GM19455 (cell line): Measurements from ENCODE around the gene ZNF813.
A peak's percentile ranks its signal among the peaks of the same experiment; 100 is the strongest.
"Not testable (repeated sequence)": the region's sequence is repeated elsewhere in the genome, so short reads cannot be mapped to it uniquely, and the experiment has no call there.

Experiments used
- ATAC-seq: cut with Tn5 transposase; IDR thresholded peaks from one replicate; pipeline ENCODE4 v1.9.1; 2021; ENCODE audit not compliant: unreplicated experiment

ZNF813 gene

DNA sequence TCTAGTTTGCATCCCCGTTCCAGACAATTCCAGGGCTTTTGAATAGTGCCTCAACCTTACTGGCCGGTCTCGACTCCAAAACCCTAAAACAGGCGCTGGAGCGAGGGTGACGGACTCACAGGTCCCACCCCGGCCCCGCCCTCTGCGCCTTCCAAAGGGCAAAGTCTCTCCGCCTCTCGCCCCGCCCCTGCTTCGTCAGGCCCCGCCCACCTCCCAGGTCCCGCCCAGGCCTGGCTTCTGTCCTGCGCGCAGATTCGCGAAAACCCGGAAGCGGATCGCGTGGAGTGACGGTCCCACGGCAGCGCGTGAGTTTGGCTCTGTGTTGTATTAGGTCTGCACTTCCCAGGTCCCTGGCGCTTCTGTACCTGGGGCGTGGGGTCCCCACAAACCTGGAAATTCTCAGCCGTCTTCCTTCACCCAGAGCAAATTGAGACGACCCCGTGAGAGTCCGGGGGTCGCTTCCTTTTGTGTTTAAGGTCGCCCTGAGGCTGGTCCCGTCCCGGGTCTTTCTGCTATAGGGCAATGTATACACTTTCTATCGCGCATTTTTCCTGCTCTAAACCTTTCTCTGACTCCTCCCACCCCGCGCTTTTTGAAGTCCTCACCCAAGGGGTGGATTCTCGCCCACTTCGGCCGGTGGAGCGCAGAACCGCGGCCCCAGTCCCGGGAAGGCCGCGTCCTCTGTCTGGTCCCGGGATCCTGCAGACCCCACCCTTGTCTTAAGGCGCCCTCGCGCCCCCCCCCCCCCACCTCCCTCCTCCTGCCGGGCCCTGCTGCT lies at the start of gene ZNF813:
Gene ZNF813 (plus strand): TSS at position 249 of the 778 bp plus-strand sequence. CDS start 16,090 bp downstream, outside the sequence.
- no peak for ATAC-seq

DNA sequence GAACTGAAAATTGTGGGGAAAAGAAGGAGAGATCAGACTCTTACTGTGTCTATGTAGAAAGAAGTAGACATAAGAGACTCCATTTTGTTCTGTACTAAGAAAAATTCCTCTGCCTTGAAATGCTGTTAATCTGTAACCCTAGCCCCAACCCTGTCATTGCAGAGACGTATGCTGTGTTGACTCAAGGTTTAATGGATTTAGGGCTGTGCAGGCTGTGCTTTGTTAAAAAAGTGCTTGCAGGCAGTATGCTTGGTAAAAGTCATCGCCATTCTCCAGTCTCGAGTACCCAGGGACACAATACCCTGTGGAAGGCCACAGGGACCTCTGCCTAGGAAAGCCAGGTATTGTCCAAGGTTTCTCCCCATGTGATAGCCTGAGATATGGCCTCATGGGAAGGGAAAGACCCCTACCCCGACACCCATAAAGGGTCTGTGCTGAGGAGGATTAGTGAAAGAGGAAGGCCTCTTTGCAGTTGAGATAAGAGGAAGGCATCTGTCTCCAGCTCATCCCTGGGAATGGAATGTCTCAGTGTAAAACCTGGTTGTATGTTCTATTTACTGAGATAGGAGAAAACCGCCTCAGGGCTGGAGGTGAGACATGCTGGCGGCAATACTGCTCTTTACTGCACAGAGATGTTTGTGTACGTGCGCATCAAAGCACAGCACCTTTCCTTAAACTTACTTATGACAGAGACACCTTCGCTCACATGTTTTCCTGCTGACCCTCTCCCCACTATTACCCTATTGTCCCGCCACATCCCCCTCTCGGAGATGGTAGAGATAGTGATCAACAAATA lies 46.8 kb upstream of the ZNF813 start:
- not testable (repeated sequence) for ATAC-seq

DNA sequence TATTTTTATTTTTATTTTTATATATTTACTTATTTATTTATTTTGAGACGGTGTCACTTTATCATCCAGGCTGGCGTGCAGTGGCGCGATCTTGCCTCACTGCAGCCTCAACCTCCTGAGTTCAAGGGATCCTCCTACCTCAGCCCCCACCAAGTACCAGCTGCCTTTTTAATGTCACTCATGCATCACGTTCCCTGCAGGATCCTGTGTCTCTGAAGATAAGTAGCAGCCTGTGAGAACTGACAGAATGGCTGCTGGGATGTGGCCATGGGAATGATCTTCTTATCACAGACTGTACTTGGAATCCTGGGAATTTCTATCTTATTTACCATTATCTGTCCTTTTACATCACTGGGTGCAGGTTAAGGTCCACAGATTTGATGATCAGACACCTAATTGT lies 45.0 kb upstream of the ZNF813 start:
- no peak for ATAC-seq

DNA sequence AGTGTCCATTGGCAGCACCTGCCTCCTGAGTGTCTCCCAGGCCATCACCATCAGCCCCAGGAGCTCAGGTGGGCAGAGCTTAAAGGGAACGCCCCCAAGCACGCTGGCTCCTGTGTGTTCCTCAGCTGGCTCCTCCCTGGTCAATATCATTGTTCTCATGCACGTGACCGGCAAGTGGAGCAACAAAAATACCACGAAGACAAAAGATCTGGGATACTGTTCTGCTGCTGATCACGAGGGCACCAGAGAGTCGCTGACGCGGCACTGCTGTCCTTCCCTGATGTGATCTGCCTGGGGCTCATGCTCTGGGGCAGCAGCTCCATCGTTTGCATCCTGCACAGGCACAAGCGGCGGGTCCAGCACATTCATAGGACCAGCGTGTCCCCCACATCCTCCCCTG lies 44.5 kb upstream of the ZNF813 start:
- not testable (repeated sequence) for ATAC-seq

DNA sequence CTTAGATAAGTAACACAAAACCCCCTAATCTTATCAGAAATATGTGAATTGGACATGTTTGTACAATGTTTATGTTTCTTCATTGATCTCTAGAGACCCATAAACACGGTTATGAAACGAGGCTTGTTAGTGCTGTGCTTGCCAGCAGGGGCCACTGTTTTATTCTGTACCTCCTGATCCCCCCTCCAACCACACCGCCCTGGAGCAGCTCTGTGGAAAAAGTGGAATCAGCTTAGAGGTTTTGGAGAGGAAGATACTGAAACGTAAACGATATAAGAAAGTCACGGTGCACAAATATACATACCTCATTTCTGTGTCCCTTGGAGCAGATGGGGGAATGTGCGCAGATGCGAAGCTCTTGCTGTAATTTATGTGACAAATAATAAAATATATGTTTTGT lies 43.9 kb upstream of the ZNF813 start:
- ATAC-seq: not testable (repeated sequence)

DNA sequence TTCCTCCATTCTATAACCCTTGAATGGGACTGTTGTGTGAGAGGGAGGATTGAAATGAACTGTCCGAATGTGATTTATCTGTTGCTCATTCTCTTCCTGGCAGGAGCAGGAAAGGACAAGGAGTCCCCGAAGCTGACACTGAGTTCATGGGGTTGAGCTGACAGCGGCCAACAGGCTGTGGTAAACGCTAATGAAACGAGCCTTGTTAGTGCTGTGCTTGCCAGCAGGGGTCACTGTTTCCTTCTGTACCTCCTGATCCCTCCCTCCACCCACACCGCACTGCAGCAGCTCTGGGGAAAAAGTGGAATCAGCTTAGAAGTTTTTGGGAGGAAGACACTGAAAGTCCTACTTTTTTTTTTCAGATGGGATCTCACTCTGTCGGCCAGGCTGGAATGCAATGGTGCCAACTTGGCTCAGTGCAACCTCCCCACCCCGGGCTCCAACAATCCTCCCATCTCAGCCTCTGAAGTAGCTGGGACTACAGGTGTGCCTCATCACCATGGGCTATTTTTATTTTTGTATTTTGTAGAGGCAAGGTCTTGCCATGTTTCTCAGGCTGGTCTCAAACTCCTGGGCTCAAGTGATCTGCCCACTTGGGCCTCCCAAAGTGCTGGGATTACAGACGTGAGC lies 42.5 kb upstream of the ZNF813 start:
- ATAC-seq: no peak

DNA sequence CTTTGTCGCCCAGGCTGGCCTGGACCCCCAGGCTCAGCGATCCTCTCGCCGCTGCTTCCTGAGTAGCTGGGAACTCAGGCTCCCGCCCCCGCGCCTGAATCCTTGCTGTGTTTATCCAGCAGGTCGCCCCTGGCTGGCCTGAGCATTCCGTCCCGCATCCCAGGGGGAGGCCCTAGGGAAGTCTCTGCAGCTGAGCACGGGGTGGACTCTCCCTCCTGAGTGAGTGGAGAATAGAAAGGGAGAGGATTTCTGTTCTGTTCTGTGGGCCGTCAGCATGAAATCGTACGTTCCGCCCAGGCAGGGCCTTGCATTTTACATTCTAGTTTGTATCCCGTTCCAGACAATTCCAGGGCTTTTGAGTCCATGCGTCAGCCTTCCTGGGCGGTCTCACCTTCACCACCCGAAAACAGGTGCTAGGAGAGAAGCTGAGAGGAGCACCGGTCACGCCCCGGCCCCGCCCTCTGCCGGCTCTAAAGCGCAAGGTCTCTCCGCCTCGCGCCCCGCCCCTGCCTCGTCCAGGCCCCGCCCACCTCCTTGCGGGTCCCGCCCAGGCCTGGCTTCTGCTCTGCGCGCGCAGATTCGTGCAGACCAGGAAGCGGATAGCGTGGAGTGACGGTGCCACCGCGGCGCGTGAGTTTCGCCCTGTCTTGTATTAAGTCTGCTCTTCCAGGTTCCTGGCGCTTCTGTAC lies 36.0 kb upstream of the ZNF813 start, which contains the start of gene ZNF761:
Gene ZNF761 (plus strand): TSS at position 586 of the 689 bp plus-strand sequence. CDS start 15,285 bp downstream, outside the sequence.
- peak; percentile 95 for ATAC-seq

DNA sequence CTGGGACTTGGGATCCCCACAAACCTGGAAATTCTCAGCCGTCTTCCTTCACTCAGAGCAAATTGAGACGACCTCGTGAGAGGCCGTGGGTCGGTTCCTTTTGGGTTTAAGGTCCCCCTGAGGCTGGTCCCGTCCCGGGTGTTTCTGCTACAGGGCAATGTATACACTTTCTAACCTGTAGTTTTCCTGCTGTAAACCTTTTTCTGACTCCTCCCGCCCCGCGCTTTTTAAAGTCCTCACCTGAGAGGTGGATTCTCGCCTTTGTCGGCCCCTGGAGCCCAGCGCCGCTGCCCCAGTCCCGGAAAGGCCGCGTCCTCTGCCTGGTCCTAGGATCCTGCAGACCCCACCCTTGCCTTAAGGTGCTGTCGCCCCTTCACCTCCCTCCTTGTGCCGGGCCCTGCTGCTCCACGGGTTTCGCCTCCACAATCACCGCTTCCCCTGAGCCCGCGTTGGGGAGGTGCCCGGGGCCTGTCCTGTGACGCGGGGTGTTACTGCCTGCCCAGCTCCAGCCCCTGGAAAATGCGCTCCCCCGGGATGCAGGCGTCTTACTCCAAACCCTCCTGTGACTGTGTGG lies 35.4 kb upstream of the ZNF813 start:
- peak; percentile 10 for ATAC-seq

DNA sequence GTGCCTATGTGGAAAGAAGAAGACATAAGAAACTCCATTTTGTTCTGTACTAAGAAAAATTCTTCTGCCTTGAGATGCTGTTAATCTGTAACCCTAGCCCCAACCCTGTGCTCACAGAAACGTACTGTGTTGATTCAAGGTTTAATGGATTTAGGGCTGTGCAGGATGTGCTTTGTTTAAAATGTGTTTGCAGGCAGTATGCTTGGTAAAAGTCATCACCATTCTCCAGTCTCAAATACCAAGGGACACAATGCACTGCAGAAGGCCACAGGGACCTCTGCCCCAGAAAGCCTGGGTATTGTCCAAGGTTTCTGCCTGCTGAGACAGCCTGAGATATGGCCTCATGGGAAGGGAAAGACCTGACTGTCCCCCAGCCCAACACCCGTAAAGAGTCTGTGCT lies 23.7 kb upstream of the ZNF813 start:
- ATAC-seq: not testable (repeated sequence)

DNA sequence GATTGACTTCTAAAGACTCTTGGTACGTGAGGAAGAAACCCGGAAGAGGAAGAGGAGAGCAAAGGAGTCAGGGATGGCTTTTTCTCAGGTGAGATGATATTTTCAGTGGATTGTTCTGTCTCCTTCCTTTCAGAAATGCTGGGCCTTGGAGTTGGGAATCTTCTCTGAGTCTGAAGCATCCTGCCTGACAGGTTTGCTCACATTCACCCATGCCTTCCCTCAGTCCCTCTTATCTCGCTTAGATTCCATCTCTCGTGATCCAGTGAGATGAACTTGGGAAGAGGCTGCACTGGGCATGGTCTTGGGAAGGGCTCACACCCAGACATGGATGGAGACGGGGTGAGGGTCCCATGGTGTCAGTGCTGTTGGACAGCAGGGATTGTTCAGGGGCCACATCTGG lies 20.3 kb upstream of the ZNF813 start:
- not testable (repeated sequence) for ATAC-seq

DNA sequence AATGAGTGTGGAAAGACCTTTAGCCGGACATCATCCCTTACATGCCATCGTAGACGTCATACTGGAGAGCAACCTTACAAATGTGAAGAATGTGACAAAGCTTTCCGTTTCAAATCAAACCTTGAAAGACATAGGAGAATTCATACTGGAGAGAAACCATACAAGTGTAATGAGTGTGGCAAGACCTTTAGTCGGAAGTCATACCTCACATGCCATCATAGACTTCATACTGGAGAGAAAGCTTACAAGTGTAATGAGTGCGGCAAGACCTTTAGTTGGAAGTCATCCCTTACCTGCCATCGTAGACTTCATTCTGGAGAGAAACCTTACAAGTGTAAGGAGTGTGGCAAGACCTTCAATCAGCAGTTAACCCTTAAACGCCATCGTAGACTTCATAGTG lies 11.7 kb upstream of the ZNF813 start:
- ATAC-seq: no peak

DNA sequence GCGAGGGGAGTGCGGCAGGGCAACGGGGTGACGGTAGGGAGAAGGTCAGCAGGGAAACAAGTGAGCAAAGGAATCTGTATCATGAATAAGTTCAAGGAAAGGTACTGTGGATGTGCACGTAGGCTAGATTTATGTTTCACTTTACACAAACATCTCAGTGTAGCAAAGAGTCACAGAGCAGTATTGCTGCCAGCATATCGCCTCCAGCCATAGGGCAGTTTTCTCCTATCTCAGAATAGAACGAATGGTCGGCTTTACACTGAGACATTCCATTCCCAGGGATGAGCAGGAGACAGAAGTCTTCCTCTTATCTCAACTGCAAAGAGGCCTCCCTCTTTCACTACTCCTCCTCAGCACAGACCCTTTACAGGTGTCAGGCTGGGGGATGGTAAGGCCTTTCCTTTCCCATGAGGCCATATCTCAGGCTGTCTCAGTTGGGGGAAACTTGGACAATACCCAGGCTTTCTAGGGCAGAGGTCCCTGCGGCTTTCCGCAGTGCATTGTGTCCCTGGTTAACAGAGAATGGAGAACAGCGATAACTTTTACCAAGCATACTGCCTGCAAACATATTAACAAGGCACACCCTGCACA lies 7.3 kb upstream of the ZNF813 start:
- ATAC-seq: not testable (repeated sequence)

DNA sequence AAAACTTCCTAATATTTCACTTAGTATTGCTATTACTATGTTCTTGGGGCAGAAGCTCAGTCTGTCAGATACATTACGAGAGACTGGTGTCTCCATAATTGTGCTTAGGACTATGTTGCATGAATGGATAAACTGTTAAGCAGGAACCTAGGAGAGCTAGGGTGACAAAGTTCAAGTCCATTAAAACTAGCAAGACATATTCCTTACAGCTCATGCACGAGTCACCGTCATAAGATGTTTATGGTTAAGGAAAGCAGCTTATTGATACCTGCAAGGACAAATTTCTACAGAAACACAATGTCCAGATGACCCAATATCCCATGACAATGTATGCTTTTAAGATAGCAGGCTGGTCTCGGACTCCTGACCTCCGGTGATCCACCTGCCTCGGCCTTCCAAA lies 5.7 kb upstream of the ZNF813 start:
- no peak for ATAC-seq

DNA sequence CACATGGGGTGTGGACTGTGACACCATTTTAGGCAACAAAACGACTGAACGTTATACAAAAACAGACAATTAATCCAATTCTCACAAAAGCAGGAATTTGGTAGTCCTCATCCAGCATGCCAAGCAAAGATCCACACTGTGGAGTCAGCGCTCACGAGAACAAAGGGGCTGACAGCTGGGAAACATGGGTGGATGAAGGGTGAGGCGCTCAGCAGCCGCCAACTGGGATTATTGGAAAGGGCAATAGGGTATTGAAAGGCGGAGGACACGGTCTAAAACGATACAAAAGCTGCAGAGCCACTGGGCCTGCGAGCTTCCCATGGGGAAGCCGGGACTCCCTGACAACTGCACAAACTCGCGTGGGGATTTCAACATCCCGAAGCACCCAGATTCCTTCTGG lies 4.7 kb upstream of the ZNF813 start:
- ATAC-seq: no peak

DNA sequence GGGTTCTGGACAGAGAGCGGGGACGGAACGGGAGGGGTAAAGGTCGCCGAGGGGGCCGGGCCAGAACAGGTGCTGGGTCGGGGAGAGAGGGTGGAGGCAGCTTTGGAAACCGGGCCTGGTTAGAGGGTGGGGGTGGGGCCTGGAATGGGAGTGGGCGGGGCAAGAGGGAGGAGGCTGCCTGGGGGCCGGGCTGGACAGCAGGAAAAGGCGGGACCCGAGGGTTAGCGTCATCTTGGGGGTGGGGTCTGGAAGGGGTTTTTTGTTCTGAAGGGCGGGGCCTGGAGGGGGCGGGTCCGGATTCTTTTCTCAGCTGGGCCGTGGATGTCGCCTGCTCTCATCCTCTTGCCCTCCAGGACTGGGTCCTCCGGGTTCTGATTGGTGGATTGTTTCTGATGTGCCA lies 4.3 kb upstream of the ZNF813 start:
- ATAC-seq: no peak

DNA sequence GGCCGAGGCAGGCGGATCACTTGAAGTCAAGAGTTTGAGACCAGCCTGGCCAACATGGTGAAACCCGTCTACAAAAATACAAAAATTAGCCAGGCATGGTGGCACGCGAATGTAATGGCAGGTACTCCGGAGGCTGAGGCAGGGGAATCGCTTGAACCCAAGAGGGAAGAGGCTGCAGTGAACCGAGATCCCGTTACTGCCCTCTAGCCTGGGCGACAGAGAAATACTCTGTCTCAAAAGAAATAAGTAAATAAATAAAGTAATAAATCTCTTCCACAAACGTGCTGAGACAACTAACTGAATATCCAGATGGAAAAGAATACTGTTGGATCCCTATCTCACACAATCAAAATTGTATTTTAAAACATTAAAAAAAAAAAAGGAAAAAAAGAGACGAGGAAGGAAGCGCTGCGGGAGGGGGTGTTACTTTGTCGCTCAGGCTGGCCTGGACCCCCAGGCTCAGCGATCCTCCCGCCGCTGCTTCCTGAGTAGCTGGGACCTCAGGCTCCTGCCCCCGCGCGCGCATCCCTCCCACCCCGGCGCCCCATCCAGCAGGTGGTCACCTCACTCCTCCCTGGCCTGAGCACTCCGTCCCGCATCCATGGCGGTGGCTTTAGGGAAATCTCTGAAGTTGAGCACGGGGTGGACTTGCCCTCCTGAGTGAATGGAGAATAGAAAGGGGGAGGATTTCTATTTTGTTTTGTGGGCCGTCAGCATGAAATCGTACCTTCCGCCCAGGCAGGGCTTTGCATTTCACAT lies 628 bp upstream of the ZNF813 start:
- no peak for ATAC-seq

DNA sequence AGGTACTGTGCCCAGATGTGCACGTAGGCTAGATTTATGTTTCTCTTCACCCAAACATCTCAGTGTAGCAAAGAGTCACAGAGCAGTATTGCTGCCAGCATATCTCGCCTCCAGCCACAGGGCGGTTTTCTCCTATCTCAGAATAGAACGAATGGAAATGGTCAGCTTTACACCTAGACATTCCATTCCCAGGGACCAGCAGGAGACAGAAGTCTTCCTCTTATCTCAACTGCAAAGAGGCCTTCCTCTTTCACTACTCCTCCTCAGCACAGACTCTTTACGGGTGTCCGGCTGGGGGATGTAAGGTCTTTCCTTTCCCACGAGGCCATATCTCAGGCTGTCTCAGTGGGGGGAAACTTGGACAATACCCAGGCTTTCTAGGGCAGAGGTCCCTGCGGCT lies 1.1 kb downstream of the ZNF813 start:
- ATAC-seq: not testable (repeated sequence)

DNA sequence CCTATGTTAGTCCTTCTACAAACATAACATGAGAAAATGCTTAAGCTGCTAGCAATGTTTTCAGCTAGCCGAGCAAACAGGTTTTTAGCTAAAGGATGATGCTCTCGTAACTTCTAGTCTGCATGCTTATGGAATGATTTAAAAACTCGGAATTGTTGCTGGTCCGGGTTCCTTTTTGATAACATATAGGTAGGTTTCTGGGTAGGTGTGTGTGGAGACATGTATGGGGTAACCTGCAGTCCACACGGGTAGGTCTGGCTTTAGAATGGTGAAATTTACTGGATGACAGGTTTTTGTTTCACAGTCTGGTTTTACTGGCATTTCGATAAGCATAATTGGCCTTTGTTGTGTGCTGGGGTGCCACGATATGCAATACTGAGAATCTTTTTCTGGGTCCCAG lies 4.4 kb downstream of the ZNF813 start:
- no peak for ATAC-seq

DNA sequence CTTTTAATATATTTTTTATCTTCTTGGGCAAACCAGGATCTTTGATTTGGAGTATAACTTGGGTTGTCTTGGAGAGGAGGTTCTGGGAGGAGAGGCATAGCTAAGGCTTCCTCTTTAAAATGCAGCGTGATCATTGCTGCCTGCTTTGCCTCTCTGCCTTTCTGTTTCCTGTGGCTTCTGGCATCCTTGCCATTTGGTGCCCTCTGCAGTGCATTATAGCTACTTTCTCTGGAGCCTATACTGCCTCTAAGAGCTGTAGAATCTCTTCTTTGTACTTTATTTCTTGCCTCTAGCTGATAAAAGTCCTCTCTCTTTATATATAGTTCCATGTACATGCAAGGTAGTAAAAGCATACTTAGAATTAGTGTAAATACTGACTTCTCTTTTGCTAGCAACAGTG lies 7.3 kb downstream of the ZNF813 start:
- not testable (repeated sequence) for ATAC-seq

DNA sequence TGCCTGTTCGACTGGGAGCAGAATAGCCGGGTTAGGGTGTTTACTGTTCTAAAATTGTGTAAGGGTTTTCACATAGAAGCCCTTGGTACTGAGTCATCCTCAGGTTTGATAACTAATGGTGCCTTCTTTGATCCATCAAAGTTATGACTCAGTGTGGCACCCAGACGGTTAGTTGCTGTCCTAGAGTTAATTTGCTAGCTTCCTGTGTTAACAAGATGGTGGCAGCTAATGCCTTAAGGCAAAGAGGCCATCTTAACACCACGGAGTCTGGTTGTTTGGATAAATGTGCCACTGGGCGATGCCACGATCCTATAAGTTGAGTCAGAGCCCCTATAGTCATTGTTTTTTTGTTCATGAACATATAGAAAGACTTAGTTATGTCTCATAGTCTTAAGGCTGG lies 7.9 kb downstream of the ZNF813 start:
- ATAC-seq: not testable (repeated sequence)
